GM12892 (cell line): ENCODE measurements around the gene LHX4.

Experiments
- POLR2A ChIP-seq: IDR thresholded peaks from 2 replicates; pipeline ENCODE4 v1.6.1; 2011; ENCODE audit warnings: low read depth, low read length, control low read depth
- POLR2AphosphoS5 ChIP-seq: IDR thresholded peaks from 2 replicates; pipeline ENCODE4 v1.6.1; 2011; ENCODE audit warnings: low read depth, low read length, control low read depth

DNA sequence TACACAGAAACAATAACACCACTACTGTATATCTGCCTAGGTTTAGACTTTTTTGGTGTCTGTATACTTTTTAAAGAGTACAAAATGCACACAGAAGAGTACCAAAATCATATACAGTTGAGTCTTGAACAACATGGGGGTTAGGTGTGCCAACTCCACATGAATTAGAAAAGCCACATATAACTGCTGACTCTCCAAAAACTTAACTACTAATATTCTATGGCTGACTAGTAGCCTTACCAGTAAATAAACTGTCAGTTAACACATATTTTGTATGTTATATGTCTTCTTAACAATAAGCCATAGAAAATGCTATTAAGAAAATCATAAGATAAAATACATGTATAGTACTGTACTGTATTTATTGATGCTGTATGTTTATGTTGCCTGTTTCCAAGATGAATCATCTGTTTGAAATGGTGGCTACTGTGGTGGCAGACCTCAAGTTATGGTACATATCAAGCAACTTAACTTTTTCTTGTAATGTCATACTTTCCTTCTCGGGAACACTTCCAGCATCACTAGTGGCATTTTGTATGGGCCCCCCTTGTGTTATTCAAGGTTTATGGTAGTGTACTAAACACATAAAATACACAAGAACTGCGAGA, 71.2 kb downstream of the LHX4 start:
- no peak for TF ChIP-seq POLR2A
- TF ChIP-seq POLR2AphosphoS5: no peak
